ENCODE data around the gene LOXL1. TPM values are rescaled to one million over a fixed set of nuclear protein-coding genes. Genes with fewer than 3 reads are reported as not detected.

Gene LOXL1
- total RNA-seq, 1 donor from 2014 or later: 163 TPM

DNA sequence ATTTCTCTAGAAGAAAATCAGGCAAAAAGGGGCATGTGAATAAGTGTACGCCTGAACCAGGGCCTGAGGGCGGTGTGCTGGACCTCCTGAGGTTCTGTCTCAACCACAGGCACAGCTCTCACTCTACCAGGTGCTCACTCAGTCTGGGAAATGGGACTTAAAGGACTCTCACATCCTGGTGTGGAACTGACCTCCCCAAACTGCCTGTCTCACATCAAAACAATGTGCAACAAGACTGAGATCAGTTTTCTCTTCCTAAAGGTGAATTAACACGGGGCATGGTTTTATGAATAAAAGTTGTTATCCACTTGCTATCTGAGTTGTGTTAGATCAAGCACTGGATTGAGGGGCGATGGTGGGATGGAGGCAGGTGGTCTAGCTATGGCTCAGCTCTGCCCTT lies 61.0 kb downstream of the LOXL1 start:
- TF ChIP-seq, protein P1, sequence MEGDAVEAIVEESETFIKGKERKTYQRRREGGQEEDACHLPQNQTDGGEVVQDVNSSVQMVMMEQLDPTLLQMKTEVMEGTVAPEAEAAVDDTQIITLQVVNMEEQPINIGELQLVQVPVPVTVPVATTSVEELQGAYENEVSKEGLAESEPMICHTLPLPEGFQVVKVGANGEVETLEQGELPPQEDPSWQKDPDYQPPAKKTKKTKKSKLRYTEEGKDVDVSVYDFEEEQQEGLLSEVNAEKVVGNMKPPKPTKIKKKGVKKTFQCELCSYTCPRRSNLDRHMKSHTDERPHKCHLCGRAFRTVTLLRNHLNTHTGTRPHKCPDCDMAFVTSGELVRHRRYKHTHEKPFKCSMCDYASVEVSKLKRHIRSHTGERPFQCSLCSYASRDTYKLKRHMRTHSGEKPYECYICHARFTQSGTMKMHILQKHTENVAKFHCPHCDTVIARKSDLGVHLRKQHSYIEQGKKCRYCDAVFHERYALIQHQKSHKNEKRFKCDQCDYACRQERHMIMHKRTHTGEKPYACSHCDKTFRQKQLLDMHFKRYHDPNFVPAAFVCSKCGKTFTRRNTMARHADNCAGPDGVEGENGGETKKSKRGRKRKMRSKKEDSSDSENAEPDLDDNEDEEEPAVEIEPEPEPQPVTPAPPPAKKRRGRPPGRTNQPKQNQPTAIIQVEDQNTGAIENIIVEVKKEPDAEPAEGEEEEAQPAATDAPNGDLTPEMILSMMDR (IDR thresholded peaks at IDR 0.05; ENCODE audit: partially characterized antibody, unreplicated experiment): no peak
- Mint-ChIP-seq H3K27ac (ENCODE audit: unreplicated experiment) (no peak overlapping the region), H3K36me3 (ENCODE audit: unreplicated experiment) (peaks cover 5% of the 10 kb centered on the region), H3K27me3 (ENCODE audit: unreplicated experiment) (peaks cover 5% of the 10 kb centered on the region), H3K9me3 (ENCODE audit: unreplicated experiment) (no peaks in the 10 kb centered on the region), H3K4me1 (ENCODE audit: low read depth, unreplicated experiment) (no peaks in the 10 kb centered on the region), H3K4me3 (ENCODE audit: unreplicated experiment) (no peak overlapping the region)
- DNase-seq: no peak

DNA sequence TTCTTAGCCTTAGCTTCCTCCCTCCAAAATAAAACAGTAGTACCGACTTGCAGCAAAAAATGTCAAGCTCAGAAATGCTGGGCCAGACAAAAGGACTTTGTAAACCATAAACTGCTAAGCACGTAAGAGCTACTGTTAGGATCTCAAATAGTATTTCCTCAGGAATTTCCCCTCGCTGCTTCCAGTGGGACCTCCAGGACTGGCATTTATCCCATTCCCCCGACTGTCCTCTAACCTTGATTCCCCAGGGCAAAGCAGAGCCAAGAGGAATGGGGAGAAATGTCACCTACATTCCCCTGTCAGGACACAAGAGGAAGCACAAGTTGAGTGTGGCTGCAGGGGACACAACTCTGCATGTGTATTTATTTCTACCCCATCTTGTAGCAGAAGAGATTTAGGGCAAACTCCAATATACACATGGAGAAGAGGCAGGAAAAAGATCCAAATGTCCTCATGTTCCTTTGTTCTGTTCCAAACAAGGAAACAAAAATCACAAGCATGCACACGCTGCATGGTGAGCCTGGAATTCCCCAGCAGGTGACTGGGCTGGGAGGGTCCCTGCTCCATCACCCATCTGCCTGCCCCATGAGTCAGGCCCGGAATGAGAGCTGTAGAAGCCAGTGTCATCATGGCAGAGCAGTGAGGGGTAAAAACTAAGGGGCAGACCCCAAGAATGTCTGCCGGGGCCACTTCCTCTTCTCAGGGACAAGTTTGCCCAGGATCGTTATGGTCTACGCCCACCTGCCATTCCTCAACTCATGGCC lies 61.6 kb downstream of the LOXL1 start:
- Mint-ChIP-seq H3K4me3 (ENCODE audit: unreplicated experiment) (no peak overlapping the region), H3K36me3 (ENCODE audit: unreplicated experiment) (peaks cover 5% of the 10 kb centered on the region), H3K27me3 (ENCODE audit: unreplicated experiment) (peaks cover 5% of the 10 kb centered on the region), H3K4me1 (ENCODE audit: low read depth, unreplicated experiment) (no peaks in the 10 kb centered on the region), H3K27ac (ENCODE audit: unreplicated experiment) (no peak overlapping the region), H3K9me3 (ENCODE audit: unreplicated experiment) (no peaks in the 10 kb centered on the region)
- DNase-seq: no peak
- TF ChIP-seq, protein P1 (IDR thresholded peaks at IDR 0.05; ENCODE audit: partially characterized antibody, unreplicated experiment): no peak

DNA sequence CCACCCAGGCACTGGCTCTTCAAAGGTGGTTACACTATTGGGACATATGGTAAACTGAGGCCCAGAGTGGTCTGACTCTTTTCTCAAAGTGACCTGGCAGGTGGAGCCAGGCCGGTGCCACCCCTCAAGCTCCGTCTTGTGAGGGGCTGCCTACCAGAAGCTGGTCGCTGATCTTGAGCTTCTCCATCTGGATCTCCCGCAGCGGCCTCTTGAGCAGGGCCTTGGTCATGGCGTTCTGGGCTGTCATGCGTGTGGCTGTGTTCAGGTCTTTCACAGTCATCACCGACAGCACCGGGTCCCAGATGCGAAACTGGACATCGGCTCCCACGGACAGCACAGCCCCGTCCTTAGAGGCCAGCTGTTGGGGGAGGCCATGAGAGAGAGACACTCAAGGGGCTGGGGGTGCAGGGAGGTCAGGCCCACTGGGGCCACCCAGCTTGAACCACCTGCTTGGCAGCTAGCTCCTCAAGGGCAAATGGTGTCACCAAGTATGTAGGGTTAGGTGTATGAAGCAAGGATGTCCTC lies 62.2 kb downstream of the LOXL1 start:
- Mint-ChIP-seq H3K36me3 (ENCODE audit: unreplicated experiment) (peaks cover 5% of the 10 kb centered on the region), H3K27me3 (ENCODE audit: unreplicated experiment) (peaks cover 5% of the 10 kb centered on the region), H3K4me1 (ENCODE audit: low read depth, unreplicated experiment) (no peaks in the 10 kb centered on the region), H3K9me3 (ENCODE audit: unreplicated experiment) (no peaks in the 10 kb centered on the region), H3K27ac (ENCODE audit: unreplicated experiment) (no peak overlapping the region), H3K4me3 (ENCODE audit: unreplicated experiment) (no peak overlapping the region)
- TF ChIP-seq, protein P1 (IDR thresholded peaks at IDR 0.05; ENCODE audit: partially characterized antibody, unreplicated experiment): no peak
- DNase-seq: no peak

DNA sequence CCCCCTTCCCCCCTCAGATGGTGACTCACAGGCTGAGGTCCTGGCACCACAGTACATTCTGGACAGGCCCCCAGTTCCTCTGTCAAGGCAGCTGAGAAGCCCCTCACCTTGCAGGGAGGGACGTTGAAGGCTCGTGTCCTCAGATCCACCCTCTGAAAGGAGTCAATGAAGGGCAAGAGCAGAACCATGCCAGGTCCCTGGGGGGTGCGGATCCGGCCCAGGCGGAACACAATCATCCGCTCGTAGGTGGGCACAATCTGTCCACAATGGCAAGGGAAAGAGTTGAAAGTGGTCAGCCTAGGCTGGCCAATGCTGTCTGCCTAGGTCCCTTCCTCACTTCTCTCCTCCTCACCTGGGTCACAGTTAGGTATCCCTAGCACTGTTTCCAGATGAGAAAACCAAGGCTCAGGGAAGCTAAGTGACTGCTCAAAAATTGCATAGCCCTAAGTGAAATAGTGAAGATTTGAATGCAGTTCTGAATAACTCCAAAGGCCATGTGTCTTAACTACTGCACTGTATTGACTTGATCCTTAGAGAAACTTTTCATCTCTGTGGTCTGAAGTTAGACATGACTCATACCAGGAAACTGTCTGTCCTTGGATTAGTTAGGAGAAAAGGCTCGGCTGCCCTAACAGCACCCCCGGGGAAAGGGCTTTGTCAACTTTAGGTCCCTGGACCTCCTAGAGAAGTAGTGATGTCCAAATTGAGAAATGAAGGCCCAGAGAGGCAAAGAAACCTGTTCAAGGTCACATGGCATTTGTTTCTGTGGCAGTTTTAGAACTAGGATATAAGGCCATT lies 62.9 kb downstream of the LOXL1 start:
- Mint-ChIP-seq H3K9me3 (ENCODE audit: unreplicated experiment) (peaks cover 1% of the 10 kb centered on the region), H3K27ac (ENCODE audit: unreplicated experiment) (no peak overlapping the region), H3K27me3 (ENCODE audit: unreplicated experiment) (peaks cover 7% of the 10 kb centered on the region), H3K4me1 (ENCODE audit: low read depth, unreplicated experiment) (peaks cover 4% of the 10 kb centered on the region), H3K36me3 (ENCODE audit: unreplicated experiment) (peaks cover 2% of the 10 kb centered on the region), H3K4me3 (ENCODE audit: unreplicated experiment) (no peak overlapping the region)
- no peak for DNase-seq
- TF ChIP-seq, protein P1 (IDR thresholded peaks at IDR 0.05; ENCODE audit: partially characterized antibody, unreplicated experiment): no peak
